ENCODE data around the gene SMAD1. TPM values are rescaled to one million over a fixed set of nuclear protein-coding genes. Genes with fewer than 3 reads are reported as not detected.
A peak's percentile ranks its signal among the peaks of the same experiment; 100 is the strongest.

SMAD1 gene
- 16.2 and 21.1 TPM in 2 replicates for total RNA-seq (2014; rRNA removed; shearing (Covaris generic))

- DNase-seq (ENCODE audit: low spot score): peak; percentile 55
Measured at GRCh38 chr4:145481164-145481941, at the start of gene SMAD1. Gene SMAD1 (plus strand): TSS chr4:145481853. CDS start chr4:145514614, 32,761 bp downstream.

- no peak for DNase-seq (ENCODE audit: low spot score)
Measured at GRCh38 chr4:145433684-145434083, 48.0 kb upstream of the SMAD1 start.

DNA sequence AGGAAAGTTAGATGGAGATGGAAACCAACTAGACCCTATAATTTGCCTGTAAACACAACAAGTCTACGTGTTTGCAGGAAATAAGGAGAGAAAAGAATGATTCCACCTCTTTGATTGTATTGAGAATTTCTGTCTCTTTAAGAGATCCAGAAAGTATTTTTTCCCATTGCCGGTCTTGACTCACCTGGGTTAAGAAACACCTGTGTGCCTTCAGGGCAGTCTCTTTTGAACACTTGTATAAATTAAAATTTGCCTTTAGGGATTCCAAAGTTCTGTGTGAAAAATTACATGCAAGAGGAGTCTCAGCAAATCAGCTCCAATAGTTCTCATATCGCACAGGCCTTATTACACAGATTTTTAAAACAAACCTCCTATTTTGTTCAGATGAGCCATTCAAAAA, 46.0 kb upstream of the SMAD1 start:
- DNase-seq (ENCODE audit: low spot score): no peak

DNA sequence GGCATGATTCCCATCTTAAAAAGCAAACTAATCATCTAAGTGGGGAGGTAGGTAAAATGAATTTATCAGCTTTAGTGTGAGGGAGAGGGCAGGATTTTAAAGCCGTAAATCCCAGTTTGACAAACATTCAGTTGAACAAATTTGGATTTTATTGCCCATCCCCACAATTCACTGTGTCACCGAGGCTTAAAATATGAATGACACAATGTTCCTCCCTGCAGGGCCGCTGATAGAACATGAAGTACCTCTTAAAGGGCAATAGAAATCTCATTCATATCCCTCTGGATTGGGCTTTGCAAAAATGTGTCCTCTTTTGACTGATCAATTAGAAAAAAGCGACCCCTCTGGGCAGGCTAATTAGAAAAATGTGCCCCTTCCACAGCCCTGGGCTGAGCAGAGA, 45.5 kb upstream of the SMAD1 start:
- DNase-seq (ENCODE audit: low spot score): no peak

DNA sequence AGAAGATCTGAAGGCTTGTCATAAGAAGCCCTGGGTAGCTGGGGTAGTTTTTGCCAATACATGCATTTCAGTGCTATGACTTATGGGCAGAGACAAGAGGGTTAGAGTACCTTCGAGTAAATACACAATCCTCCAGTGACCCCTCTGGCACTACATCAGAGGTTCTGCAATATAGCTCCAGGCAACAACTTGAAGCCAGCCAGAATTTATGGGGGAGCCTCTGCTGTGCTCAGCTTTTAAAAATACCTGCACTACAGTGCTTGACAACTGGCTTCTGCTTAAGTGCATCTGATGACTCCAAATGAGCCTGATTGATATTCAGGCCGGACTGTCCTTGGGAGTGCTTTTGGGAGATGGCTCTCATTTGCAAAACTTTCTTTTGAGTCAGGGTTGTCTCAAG, 44.9 kb upstream of the SMAD1 start:
- no peak for DNase-seq (ENCODE audit: low spot score)

- DNase-seq (ENCODE audit: low spot score): no peak
Measured at GRCh38 chr4:145437466-145437865, 44.2 kb upstream of the SMAD1 start.

DNA sequence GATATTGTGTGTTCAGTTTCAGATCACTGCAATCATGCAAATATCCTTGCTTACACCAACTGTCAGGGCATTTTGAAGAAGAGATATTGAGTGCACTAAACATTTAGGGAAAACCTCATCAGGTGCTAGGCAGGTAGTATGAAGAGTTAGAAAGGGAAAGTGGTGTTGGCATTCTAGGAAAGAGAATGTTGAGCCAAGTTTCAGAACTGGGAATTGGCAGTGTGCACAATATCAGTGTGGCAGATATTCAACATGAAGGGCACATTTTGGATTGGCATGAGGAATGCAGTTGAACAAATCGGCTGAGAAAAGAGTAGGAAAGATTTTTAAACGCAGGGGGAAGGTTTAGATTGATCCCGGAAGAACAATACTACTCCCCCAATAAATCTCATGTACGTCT, 43.4 kb upstream of the SMAD1 start:
- DNase-seq (ENCODE audit: low spot score): no peak

GRCh38 chr4:145440292-145441007, 41.2 kb upstream of the SMAD1 start:
- no peak for DNase-seq (ENCODE audit: low spot score)

GRCh38 chr4:145446184-145446583, 35.5 kb upstream of the SMAD1 start:
- DNase-seq (ENCODE audit: low spot score): no peak

GRCh38 chr4:145451895-145452294, 29.8 kb upstream of the SMAD1 start:
- DNase-seq (ENCODE audit: low spot score): no peak

GRCh38 chr4:145452447-145453162, 29.0 kb upstream of the SMAD1 start:
- no peak for DNase-seq (ENCODE audit: low spot score)

GRCh38 chr4:145453163-145453520, 28.5 kb upstream of the SMAD1 start:
- DNase-seq (ENCODE audit: low spot score): no peak

- DNase-seq (ENCODE audit: low spot score): no peak
Measured at GRCh38 chr4:145473203-145473602, 8.4 kb upstream of the SMAD1 start.

- DNase-seq (ENCODE audit: low spot score): no peak
Measured at GRCh38 chr4:145480257-145480656, 1.4 kb upstream of the SMAD1 start.

DNA sequence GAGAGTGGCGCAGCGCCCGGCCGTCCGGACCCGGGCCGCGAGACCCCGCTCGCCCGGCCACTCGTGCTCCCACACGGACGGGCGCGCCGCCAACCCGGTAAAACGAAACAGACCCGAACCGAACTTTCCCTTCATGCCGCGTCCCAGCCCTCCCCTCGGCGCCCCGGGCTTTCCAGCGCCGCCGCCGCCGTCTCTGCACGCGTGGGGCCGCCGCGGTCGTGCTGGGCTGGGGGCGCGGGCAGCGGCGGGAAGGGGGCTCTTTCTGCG, 222 bp downstream of the SMAD1 start:
- DNase-seq (ENCODE audit: low spot score): no peak

GRCh38 chr4:145482209-145483037, 770 bp downstream of the SMAD1 start:
- peak; percentile 69 for DNase-seq (ENCODE audit: low spot score)

GRCh38 chr4:145483514-145483913, 1.9 kb downstream of the SMAD1 start:
- DNase-seq (ENCODE audit: low spot score): no peak

- DNase-seq (ENCODE audit: low spot score): no peak
Measured at GRCh38 chr4:145484225-145484846, 2.7 kb downstream of the SMAD1 start.

DNA sequence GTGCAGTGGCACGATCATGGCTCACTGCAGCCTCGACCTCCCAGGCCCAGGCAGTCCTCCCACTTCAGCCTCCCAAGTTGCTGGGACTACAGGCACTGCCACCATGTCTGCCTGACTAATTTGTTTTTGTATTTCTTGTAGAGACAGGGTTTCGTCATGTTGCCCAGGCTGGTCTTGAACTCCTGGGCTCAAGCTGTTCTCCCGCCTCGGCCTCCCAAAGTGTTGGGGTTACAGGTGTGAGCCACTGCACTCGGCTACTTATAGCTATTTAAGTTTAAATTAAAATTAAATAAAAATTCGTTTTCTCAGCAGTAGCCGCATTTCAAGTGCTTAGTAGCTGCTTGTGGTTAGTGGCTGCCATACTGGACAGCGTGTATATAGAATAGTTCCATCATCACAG, 3.5 kb downstream of the SMAD1 start:
- DNase-seq (ENCODE audit: low spot score): no peak

DNA sequence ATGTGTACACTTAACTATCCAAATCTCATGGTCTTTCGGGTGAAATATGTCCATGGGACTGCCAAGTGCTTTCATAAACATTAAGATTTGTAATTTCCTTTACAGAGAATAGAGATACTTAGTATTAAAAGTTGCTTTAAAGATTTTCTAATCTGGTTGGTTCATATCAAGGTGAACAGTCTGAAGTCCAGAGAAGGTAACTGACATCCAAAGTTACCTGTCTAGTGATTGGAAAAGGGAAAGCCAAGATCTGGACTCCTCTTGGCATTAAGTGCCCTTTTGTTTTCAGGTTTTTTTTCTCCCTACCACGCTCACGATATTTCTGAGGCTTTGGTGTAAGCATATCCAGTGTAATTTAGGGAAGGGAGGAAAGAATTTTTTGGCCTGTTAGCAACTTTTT, 5.0 kb downstream of the SMAD1 start:
- DNase-seq (ENCODE audit: low spot score): no peak

- no peak for DNase-seq (ENCODE audit: low spot score)
Measured at GRCh38 chr4:145487631-145488030, 6.0 kb downstream of the SMAD1 start.

- DNase-seq (ENCODE audit: low spot score): no peak
Measured at GRCh38 chr4:145488310-145488709, 6.7 kb downstream of the SMAD1 start.
